ENCODE data around the gene ASB1. TPM values are rescaled to one million over a fixed set of nuclear protein-coding genes. Genes with fewer than 3 reads are reported as not detected.

The ASB1 gene
- total RNA-seq, 2 donors from 2014 or later = 11.9 to 27.8 TPM

DNA sequence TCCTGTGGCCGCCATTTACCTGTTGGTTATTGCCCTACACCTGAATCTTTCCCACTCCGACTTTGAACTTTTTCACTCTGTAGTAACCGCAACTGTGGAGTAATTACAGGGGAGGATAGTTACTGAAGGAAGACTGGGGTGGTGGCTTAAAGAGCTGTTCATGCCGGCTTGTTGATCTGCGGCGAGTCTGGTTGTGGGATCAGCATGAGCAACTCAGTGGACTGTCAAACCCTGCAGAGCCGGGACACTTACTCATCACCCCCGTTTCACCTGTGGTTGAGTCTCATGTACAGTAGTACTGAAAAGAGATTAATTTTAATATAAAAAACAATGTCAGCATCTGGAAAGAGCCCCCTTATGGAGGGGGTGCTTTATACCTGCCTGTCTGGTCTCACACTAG, 2.1 kb downstream of the ASB1 start:
- 94% methylated on average over 8 of the region's 8 CpGs for WGBS
- no peak overlapping the region for H3K4me3 ChIP-seq
- no peak overlapping the region for H3K27ac ChIP-seq
- intact Hi-C loops (cut with DNase I) = no loop called here
- DNase-seq (ENCODE audit: low spot score) = no peak
- no peaks in the 10 kb centered on the region for H3K9me3 ChIP-seq
- H3K4me1 ChIP-seq (replicated peaks) = no peaks in the 10 kb centered on the region
- H3K27me3 ChIP-seq (replicated peaks; ENCODE audit: insufficient read depth) = no peaks in the 10 kb centered on the region
- H3K36me3 ChIP-seq = peaks cover 0 to 5% of the 10 kb centered on the region in 2 donors
- TF ChIP-seq POLR2A (IDR thresholded peaks at IDR 0.05) (no peak), POLR2AphosphoS5 (IDR thresholded peaks at IDR 0.05) (no peak)
- TF ChIP-seq, protein P1, sequence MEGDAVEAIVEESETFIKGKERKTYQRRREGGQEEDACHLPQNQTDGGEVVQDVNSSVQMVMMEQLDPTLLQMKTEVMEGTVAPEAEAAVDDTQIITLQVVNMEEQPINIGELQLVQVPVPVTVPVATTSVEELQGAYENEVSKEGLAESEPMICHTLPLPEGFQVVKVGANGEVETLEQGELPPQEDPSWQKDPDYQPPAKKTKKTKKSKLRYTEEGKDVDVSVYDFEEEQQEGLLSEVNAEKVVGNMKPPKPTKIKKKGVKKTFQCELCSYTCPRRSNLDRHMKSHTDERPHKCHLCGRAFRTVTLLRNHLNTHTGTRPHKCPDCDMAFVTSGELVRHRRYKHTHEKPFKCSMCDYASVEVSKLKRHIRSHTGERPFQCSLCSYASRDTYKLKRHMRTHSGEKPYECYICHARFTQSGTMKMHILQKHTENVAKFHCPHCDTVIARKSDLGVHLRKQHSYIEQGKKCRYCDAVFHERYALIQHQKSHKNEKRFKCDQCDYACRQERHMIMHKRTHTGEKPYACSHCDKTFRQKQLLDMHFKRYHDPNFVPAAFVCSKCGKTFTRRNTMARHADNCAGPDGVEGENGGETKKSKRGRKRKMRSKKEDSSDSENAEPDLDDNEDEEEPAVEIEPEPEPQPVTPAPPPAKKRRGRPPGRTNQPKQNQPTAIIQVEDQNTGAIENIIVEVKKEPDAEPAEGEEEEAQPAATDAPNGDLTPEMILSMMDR (IDR thresholded peaks at IDR 0.05) = no peak

DNA sequence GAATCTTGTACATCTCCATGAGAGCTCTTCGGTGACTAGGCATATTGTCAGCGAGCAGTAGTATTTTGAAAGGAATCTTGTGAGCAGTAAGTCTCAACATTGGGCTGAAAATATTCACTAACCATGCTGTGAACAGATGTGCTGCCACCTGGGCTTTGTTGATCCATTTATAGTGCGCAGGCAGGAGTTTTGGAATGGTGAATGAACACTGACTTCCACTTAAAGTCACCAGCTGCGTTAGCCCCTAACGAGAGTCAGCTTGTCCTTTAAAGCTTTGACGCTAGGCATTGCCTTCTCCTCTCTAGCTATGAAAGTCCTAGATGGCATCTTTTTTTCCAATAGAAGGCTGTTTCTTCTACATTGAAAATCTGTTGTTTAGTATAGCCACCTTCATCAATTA, 4.1 kb downstream of the ASB1 start:
- WGBS = 98% methylated on average over 6 of the region's 6 CpGs
- intact Hi-C loops (cut with DNase I) = no loop called here
- DNase-seq (ENCODE audit: low spot score) = no peak
- H3K9me3 ChIP-seq = no peaks in the 10 kb centered on the region
- no peaks in the 10 kb centered on the region for H3K27me3 ChIP-seq (replicated peaks; ENCODE audit: insufficient read depth)
- no peak overlapping the region for H3K4me3 ChIP-seq
- H3K27ac ChIP-seq = no peak overlapping the region
- TF ChIP-seq POLR2A (IDR thresholded peaks at IDR 0.05) = no peak
- TF ChIP-seq, protein P1 (IDR thresholded peaks at IDR 0.05) = no peak
- no peak for TF ChIP-seq POLR2AphosphoS5 (IDR thresholded peaks at IDR 0.05)
- H3K4me1 ChIP-seq (replicated peaks) = no peaks in the 10 kb centered on the region
- H3K36me3 ChIP-seq = peaks cover 0 to 13% of the 10 kb centered on the region in 2 donors

- TF ChIP-seq POLR2A (IDR thresholded peaks at IDR 0.05) = no peak
- TF ChIP-seq POLR2AphosphoS5 (IDR thresholded peaks at IDR 0.05) = no peak
- TF ChIP-seq, protein P1 (IDR thresholded peaks at IDR 0.05) = no peak
- Histone ChIP-seq H3K27ac (no peak overlapping the region), H3K27me3 (replicated peaks; ENCODE audit: insufficient read depth) (no peaks in the 10 kb centered on the region), H3K9me3 (no peaks in the 10 kb centered on the region), H3K36me3 (peaks cover 0 to 13% of the 10 kb centered on the region in 2 donors), H3K4me3 (no peak overlapping the region), H3K4me1 (replicated peaks) (no peaks in the 10 kb centered on the region)
- no peak for DNase-seq (ENCODE audit: low spot score)
- 79% methylated on average over 1 of the region's 1 CpG for WGBS
- intact Hi-C loops (cut with DNase I) = no loop called here
Measured at GRCh38 chr2:238431456-238431855, 4.7 kb downstream of the ASB1 start.

DNA sequence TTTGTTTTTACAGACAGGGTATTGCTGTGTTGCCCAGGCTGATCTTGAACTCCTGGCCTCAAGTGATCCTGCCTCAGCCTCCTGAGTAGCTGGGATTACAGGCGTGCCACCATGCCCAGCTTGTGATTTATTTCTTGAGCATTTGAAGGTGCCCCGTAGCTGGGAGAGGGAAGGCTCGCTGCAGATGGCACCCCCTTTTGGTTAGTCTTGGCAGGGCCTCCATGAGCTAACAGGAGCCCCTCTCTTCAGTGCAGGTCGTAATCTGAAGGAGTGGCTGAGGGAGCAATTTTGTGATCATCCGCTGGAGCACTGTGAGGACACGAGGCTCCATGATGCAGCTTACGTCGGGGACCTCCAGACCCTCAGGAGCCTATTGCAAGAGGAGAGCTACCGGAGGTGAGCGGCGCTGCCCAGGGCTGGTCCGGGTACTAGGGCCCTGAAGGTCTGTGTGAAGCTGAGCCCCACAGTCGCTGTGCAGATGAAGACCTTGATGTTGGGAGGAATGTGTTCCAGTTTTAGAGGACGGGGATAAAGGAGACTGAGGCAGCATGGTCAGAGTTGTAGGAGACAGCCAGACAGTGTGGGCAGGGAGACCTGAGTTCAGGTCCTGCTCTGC, 6.7 kb downstream of the ASB1 start:
- Histone ChIP-seq H3K27me3 (replicated peaks; ENCODE audit: insufficient read depth) (no peaks in the 10 kb centered on the region), H3K36me3 (peaks cover 0 to 13% of the 10 kb centered on the region in 2 donors), H3K27ac (no peak overlapping the region), H3K9me3 (no peaks in the 10 kb centered on the region), H3K4me1 (replicated peaks) (no peaks in the 10 kb centered on the region), H3K4me3 (no peak overlapping the region)
- 96% methylated on average over 14 of the region's 14 CpGs for WGBS
- TF ChIP-seq POLR2AphosphoS5 (IDR thresholded peaks at IDR 0.05) (no peak), POLR2A (IDR thresholded peaks at IDR 0.05) (no peak)
- TF ChIP-seq, protein P1 (IDR thresholded peaks at IDR 0.05) = no peak
- intact Hi-C loops (cut with DNase I) = no loop called here
- no peak for DNase-seq (ENCODE audit: low spot score)
